Activated CD8-positive, alpha-beta memory T cell treated with anti-CD3 and anti-CD28 coated beads, Interleukin-2, amount 50 U/mL, for 1 hour (primary cell): ENCODE data around the gene RTN4RL1.

ENCODE experiments used
- DNase-seq: peaks from one replicate; pipeline ENCODE4 v3.0.0-alpha.2; 2020; ENCODE audit errors: extremely low read depth

Gene RTN4RL1

DNA sequence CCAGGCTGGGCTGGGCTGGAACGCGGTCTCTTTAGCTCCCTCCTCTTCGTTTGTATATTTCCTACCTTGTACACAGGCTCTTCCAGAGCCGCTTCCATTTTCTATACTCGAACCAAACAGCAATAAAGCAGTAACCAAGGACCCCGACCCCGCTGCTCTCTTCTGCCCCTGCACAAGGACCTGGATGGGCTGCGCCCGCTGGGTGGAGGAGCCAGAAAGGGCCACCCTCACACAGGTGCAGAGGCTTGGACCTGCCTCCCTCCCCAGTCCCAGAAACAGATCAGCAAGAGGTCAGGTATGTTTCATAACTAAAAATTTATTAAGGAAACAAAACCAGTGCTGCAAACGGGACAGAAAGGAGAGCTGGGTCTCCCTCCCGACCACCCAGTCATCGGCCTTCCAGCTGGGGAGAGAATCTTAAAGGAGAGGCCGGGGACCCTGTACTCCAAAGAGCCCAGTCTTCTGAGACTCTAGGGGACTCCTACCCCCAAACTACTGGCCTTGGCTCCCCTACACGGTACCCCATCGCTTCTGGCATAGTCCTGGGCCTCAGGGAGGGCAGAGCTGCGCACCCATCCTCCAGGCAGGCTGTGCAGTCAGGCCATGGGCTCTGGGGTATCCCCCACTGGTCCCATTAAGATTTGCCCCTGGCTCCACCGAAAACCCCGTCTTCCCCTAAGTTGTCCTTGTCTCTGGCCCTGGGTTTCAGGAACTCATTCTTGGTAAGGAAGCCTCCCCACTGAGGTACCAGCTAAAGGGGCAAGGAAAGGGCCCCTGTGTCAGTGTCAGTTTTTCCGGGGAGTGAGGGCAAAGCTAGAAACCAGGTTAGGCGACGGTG lies 34.6 kb upstream of the RTN4RL1 start:
- no peak for DNase-seq

DNA sequence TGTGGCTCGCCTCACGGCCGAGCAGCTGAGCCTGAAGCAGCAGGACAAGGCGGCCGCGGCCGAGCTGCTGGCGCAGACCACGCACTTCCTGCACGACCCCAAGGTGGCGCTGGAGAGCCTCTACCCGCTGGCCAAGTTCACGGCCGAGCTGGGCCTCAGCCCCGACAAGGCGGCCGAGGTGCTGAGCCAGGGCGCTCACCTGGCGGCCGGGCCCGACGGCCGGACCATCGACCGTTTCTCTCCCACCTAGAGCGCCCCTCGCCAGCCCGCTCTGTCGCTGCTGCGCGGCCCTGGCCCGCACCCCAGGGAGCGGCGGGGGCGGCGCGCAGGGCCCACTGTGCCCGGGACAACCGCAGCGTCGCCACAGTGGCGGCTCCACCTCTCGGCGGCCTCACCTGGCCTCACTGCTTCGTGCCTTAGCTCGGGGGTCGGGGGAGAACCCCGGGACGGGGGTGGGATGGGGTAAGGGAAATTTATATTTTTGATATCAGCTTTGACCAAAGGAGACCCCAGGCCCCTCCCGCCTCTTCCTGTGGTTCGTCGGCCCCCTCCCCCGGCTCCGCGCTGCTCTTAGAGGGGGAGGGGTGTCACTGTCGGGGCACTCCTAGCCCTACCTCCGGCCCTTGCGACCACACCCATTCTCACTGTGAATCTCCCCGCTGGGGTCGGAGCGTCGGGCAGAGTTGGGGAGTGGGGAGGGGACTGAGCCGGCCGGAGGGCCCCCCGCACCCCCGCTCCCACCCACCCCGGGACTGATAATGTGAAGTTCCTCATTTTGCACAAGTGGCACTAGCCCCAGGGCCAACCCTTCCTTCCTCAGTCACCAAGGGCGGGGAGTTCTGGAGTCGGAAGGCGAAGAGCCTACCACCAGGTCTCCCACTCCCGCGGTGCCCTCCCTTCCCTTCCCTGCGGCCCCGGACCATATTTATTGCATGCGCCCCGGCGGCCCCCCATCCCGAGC lies 33.7 kb upstream of the RTN4RL1 start:
- DNase-seq: no peak

DNA sequence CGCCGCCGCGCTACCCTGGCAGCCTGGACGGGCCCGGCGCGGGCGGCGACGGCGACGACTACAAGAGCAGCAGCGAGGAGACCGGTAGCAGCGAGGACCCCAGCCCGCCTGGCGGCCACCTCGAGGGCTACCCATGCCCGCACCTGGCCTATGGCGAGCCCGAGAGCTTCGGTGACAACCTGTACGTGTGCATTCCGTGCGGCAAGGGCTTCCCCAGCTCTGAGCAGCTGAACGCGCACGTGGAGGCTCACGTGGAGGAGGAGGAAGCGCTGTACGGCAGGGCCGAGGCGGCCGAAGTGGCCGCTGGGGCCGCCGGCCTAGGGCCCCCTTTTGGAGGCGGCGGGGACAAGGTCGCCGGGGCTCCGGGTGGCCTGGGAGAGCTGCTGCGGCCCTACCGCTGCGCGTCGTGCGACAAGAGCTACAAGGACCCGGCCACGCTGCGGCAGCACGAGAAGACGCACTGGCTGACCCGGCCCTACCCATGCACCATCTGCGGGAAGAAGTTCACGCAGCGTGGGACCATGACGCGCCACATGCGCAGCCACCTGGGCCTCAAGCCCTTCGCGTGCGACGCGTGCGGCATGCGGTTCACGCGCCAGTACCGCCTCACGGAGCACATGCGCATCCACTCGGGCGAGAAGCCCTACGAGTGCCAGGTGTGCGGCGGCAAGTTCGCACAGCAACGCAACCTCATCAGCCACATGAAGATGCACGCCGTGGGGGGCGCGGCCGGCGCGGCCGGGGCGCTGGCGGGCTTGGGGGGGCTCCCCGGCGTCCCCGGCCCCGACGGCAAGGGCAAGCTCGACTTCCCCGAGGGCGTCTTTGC lies 32.8 kb upstream of the RTN4RL1 start:
- DNase-seq: no peak

DNA sequence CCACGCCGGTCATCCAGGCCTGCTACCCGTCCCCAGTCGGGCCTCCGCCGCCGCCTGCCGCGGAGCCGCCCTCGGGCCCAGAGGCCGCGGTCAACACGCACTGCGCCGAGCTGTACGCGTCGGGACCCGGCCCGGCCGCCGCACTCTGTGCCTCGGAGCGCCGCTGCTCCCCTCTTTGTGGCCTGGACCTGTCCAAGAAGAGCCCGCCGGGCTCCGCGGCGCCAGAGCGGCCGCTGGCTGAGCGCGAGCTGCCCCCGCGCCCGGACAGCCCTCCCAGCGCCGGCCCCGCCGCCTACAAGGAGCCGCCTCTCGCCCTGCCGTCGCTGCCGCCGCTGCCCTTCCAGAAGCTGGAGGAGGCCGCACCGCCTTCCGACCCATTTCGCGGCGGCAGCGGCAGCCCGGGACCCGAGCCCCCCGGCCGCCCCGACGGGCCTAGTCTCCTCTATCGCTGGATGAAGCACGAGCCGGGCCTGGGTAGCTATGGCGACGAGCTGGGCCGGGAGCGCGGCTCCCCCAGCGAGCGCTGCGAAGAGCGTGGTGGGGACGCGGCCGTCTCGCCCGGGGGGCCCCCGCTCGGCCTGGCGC lies 32.1 kb upstream of the RTN4RL1 start:
- DNase-seq: no peak

DNA sequence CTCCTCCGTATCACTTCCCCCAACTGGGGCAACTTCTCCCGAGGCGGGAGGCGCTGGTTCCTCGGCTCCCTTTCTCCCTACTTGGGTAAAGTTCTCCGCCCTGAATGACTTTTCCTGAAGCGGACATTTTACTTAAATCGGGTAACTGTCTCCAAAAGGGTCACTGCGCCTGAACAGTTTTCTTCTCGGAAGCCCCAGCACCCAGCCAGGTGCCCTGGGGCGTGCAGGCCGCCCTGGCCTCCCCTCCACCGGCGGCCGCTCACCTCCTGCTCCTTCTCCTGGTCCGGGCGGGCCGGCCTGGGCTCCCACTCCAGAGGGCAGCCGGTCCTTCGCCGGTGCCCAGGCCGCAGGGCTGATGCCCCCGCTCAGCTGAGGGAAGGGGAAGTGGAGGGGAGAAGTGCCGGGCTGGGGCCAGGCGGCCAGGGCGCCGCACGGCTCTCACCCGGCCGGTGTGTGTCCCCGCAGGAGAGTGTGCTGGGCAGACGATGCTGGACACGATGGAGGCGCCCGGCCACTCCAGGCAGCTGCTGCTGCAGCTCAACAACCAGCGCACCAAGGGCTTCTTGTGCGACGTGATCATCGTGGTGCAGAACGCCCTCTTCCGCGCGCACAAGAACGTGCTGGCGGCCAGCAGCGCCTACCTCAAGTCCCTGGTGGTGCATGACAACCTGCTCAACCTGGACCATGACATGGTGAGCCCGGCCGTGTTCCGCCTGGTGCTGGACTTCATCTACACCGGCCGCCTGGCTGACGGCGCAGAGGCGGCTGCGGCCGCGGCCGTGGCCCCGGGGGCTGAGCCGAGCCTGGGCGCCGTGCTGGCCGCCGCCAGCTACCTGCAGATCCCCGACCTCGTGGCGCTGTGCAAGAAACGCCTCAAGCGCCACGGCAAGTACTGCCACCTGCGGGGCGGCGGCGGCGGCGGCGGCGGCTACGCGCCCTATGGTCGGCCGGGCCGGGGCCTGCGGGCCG lies 31.4 kb upstream of the RTN4RL1 start:
- DNase-seq: no peak

DNA sequence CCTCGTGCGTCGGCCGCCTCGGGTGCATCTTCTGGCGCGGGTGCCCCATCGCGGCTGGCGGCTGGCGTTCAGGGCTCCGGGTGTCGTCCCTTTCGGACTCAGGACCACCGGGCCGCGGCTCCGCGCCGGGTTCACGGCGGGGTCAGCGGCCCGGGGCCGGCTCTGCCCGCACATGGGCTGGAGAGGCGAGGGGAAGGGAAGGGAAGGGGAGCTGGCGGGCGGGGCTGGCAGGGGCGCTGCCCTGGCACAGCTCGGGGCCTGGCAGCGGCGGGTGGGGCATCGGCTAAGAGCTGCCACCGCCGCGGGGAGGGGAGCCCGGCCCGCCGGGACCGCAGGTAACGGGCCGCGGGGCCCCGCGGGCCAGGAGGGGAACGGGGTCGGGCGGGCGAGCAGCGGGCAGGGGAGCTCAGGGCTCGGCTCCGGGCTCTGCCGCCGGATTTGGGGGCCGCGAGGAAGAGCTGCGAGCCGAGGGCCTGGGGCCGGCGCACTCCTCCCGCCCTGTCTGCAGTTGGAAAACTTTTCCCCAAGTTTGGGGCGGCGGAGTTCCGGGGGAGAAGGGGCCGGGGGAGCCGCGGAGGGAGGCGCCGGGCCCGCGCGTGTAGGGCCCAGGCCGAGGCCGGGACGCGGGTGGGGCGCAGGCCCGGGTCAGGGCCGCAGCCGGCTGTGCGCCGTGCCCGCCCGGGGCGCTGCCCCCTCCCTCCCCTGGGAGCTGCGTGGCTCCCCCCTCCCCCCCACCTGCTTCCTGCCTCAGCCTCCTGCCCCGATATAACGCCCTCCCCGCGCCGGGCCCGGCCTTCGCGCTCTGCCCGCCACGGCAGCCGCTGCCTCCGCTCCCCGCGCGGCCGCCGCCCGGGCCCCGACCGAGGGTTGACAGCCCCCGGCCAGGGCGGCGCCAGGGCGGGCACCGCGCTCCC lies 30.4 kb upstream of the RTN4RL1 start:
- no peak for DNase-seq

DNA sequence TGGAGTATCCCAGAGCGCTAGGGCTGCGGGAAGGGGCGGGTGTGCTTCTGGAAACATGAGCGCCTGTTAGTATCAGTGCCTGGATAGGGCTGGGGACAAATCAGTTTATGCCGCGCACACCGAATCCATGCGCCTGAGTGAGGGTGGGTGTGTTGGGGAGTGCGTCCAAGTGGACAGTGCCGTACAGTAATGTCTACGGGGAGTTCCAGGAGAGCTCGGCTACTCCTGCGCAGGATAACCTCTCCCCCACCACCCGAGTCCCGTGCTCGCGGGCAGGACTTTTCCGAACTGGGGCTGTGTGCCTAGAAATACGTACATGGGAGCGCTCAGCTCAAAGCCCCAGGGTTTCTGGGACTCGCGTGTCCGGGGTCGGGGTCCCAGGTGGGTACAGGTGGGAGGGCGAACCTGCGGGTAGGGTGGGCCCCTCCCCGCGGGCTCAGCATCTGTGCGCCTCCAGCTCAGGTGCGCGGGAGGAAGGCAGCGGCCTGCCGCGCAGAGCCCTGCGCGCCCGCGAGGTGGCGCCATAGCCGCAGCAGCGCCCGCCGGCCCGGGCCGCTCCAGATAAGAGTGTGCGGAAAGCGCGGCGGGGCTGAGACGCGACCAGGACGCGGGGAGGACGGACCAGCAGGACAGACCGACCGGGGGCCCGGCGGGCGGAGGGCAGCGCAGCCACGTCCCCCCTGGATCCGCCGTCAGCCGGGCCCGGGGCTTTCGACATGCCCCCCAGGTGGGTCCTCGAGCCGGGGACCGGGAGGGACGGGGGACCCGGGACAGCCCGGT lies 29.6 kb upstream of the RTN4RL1 start, which contains the start of gene HIC1:
Gene HIC1, plus strand, starts transcription at position 592 of the 780 bp plus-strand sequence. CDS start 1,588 bp downstream, outside the sequence.
- DNase-seq: no peak

DNA sequence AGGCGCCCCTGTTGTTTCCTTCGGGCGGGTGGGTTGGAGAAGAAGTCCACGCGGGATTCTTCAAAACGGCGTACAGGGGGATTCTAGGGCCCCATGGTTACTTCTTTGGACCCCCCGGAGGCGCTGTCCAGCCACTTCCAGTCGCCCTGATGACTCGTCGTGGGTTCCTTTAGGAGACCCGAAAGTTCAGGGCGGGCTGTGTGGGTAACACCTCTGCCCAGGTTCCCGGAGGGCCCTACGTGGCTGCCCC lies 29.1 kb upstream of the RTN4RL1 start:
- DNase-seq: no peak

DNA sequence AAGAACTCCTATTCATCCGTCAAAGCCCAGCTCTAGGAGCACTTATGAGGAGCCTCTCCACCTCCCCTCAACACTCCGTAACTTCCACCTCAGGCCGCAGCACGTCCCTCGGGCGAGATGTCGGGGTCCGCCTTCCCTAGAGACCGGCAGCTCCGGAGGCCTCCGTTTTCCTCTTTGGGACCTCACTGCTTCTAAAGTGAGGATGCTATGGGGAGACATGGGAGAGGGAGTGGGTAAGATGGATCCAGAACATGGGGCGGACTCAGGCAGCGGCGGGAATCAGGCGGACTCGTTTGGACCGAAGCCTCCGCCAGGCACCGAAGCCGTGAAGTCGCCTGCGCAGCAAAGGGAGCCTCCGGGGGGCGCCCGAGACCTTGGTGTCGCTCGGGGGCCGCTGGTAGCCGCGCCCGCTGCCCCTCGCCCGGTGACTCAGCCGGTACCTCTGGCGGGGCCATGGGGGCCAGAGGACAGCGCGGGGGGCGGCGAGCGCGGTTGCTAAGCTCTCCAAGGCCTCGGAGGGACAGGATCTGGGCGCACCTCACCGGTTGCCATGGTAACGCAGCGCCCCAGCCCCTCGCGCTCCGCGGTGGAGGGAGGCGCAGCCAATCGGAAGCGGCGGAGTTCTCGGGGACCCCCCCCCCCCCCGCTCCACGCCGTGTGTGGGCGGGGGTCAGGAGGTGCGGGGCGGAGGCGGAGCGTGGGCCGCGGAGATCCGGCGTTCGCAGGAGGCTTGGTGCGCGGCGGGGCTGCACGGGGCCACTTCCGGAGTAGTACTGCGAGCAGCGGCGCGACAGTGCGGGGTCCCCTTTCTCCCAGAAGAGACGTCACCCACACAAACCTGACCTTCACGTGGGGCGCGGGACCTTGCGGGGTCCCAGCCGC lies 28.5 kb upstream of the RTN4RL1 start:
- DNase-seq: no peak

DNA sequence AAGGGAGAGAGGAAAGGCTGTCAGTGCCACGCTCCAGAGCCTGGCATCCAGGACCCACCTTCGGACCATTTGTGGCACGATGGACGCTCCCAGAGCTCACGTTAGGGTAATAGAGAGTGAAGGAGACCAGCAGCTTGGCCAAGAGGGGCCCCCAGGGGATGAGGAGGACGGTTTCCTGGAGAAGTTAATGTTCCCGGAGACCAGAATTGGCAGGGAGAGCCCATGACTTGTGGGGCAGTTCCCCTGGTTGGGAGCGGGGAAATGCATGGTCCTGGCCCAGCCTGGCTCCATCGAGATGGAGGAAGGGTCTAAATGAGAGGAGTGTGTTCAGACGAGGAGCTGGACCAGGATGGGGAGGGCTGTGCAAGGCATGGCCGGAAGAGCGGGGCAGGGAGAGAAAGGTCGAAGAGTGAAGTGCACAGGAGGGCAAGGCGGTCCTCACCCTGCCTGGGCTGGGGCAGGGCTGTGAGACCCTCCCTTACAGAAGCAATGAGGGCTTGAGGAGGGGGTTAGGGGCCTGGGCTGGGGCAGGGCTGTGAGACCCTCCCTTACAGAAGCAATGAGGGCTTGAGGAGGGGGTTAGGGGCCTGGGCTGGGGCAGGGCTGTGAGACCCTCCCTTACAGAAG lies 26.9 kb upstream of the RTN4RL1 start:
- DNase-seq: no peak

DNA sequence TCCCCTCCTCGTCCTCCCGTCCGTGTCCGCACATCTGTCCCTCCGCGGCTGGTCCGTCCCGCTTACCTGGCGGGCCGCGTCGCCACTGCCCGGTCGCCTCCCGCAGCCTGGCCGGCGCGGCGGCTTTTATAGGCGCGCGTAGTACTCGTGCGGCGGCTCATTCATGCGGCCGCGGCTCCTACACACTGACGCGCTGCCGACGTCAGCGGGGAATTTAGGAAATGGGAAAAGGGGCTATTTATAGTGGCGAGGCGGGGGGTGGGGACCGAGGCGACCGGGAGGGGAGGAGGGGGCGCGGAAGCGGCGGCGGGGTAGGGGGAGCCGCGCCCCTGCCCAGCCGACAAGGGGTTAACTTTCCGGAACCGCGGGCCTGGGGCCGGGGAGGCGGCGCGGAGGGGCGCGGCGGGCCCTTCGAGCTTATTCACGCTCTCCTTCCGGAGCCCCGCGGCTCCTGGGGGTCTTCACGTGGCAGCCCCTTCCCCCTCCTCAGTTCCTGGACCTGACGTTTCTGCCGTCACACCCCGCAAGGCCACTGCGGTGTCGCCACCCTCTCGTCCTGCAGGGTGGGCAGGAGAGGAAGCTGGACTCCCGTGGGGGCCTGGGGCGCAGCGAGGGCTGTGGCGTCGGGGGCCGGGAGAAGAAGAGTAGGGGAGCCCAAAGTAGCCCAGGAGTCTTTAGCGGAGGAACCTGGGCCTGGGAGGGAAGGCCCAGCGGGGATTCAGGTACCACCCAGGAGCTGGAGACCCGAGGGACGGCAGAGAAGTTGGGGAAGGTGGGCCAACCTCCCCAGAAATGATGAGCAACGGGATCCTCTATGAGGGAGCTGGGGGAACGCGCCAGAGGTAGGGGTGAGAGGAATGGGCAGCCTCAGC lies 26.2 kb upstream of the RTN4RL1 start:
- DNase-seq: no peak

DNA sequence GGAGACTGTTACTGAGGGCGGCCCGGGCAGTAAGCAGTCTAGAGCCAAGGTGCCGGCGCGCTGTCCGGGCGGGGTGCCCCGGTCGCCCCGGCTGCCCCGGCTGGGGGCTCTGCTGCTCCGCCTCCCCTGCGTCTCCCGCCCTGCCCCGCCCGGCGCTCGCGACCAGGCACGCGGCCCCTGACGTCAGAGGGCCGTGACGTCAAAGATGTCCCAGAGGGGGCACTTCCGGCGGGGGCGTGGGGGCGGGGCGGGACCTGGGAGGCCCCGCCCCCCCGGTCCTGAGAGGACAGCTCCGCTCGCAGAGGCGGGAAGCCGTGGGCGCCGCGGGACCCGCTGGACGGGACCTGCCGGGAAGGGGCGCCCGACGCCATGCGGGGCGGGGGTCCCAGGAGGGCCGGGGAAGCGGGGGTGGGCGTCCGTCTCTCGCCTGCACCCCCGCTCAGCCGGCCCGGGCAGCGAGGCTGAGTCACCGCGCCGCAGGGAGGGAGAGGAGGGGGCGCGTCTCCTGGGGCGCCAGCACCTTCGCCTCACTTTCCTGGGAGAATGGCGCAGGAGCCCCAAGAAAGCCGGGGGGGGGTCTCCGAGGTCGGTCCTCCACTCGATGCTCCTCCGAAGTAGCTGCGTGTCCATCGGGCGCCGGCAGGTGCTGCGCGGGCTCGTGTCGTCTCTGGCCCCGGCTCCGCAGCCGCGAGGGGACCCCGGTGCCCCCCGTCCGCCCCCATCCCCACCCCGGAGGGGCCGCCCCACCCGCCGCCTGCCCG lies 25.3 kb upstream of the RTN4RL1 start:
- DNase-seq: no peak

DNA sequence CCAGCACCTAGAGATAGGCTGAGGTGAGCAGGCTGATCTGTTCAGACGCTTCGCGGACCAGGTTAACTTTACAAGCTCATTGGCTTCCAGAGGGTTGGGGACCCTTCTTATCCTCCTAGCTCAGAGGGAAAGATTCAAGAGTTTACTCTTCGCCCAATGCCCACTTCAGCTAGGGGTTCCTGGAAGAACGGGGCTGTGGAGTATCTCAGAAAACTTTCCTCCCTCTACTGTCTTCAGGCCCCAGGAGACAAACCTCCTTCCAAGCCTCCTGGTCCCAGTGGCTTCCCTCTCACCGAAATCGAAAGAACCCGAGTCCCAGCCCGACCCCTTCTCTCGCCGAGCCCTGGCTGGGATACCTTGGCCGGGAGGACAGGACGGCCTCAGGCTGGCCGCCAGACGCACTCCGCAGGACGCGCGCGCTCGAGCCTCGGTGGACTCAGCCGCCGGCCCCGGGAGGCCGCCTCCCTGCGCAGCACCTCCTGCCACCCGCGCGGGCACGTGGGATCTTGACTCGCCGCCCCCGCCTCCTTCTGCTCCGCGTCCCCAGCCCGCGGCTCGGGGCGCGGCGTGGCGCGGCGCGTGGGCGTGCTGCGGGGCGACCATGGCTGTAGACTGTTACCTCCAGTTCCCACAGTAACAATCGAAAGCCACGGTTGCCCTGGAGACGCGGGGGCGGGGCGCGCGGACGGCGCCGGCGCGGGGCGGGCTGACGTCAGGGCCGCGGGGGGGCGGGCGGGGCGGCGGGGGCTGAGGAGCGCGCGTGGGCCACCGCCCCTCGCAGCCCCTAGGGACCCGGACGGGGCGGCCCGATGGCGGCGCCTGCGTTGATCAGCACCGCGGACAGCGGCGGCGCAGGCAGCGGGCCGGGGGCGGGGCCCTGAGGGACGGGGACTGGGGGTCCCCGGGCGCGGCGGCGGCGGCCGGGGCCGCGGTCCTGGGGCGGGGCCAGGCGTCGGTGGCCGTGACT lies 24.5 kb upstream of the RTN4RL1 start:
- peak; percentile 70 for DNase-seq

DNA sequence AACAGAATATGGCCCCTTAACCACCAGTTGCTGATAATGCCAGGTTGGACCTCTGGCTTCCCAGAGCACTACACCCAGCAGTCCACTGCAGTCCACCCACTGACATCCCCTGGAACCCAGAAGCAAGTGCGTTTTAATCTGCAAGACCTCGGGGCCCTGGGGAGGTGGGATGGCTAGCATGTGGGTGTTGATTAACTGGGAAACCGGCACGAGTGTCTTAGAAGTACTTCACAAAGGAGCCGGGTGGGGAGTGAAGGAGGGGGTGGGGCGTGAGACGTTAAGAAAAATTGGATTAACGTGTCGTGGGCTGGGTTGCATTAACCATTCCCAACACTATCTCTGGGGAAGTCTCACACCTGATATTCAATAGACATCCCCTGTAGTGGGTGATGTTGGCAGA lies 23.7 kb upstream of the RTN4RL1 start:
- DNase-seq: no peak
